Endothelial cell of umbilical vein (primary cell): Measurements from ENCODE around the gene MEGF10. TPM values are rescaled to one million over a fixed set of nuclear protein-coding genes. Genes with fewer than 3 reads are reported as not detected.
A peak's percentile ranks its signal among the peaks of the same experiment; 100 is the strongest.

Experiments
- Bru-seq: library from RNA; stranded (reverse); fragments of 400-500 nt; gene quantifications from one replicate; lab custom pipeline; 2021; lab: Mats Ljungman, UMichigan
- BruChase-seq, 2 experiments: library from RNA; stranded (reverse); fragments of 400-500 nt; gene quantifications; one replicate each; lab custom pipeline; 2021; lab: Mats Ljungman, UMichigan
- BruUV-seq: library from RNA; stranded (reverse); fragments of 400-500 nt; replicated peaks from 2 replicates; lab custom pipeline; 2021; lab: Mats Ljungman, UMichigan
- CTCF ChIA-PET: fragments of 300-600, 350-600 bp; sonication (Branson Sonifier 250); formaldehyde crosslinking; loops from one replicate; lab custom pipeline; 2021; ENCODE audit warnings: antibody characterized with exemption, inconsistent platforms; lab: Charles Lee
- POLR2A ChIA-PET: fragments of 300-600, 350-600 bp; sonication (Branson Sonifier 250); formaldehyde crosslinking; loops from one replicate; lab custom pipeline; 2021; ENCODE audit warnings: antibody characterized with exemption, inconsistent platforms; lab: Charles Lee
- DNase-seq: peaks from one replicate; pipeline ENCODE4 v3.0.0-alpha.2; 2011; ENCODE audit warnings: low read depth, low spot score
- FAIRE-seq: peaks from 2 replicates; lab custom pipeline; 2011; peaks lifted over from hg19 to GRCh38; lab: Jason Lieb, UNC
- H2AFZ ChIP-seq: 2 replicates; pipeline ENCODE4 v1.6.0; 2012; ENCODE audit warnings: low read depth, low read length, control low read depth, inconsistent platforms
- H3K27ac ChIP-seq: 2 replicates; pipeline ENCODE4 v1.5.1; 2011; ENCODE audit warnings: low read depth, mild to moderate bottlenecking, control low read depth, low read length, moderate library complexity; ENCODE audit not compliant: insufficient read depth
- H3K27me3 ChIP-seq, 2 experiments: 2 replicates each; pipeline versions ENCODE4 v1.6.0 to v1.6.1; 2011; ENCODE audit warnings: low read length in 2 of 2, mixed read lengths in 1 of 2; ENCODE audit not compliant: control insufficient read depth in 2 of 2, insufficient read depth in 2 of 2
- H3K36me3 ChIP-seq, 2 experiments: 2 replicates in 1 of 2; 3 replicates in 1 of 2; pipeline ENCODE4 v1.5.1; 2011; ENCODE audit warnings: low read length in 2 of 2, mild to moderate bottlenecking in 1 of 2, moderate library complexity in 1 of 2; ENCODE audit not compliant: control insufficient read depth in 2 of 2, insufficient read depth in 2 of 2; ENCODE audit errors: extremely low read depth in 1 of 2
- H3K4me1 ChIP-seq: 3 replicates; pipeline ENCODE4 v1.5.1; 2011; ENCODE audit warnings: mild to moderate bottlenecking, low read length; ENCODE audit not compliant: control insufficient read depth, insufficient read depth; ENCODE audit errors: extremely low read depth
- H3K4me2 ChIP-seq: 2 replicates; pipeline ENCODE4 v1.6.1; 2011; ENCODE audit warnings: low read length, control low read depth, mixed read lengths; ENCODE audit not compliant: insufficient read depth
- H3K4me3 ChIP-seq, 3 experiments: fragments of 200-600 bp in 1 of 3; sonication (generic), shearing (Covaris generic) in 1 of 3; replicated peaks in 1 of 3; 2 replicates each; pipeline ENCODE4 v1.5.1; 2011 to 2016; ENCODE audit warnings: control low read depth in 3 of 3, low read length in 3 of 3, mild to moderate bottlenecking in 2 of 3, inconsistent platforms in 1 of 3, low read depth in 1 of 3, moderate library complexity in 1 of 3; ENCODE audit not compliant: insufficient read depth in 1 of 3
- H3K79me2 ChIP-seq: 2 replicates; pipeline ENCODE4 v1.6.0; 2012; ENCODE audit warnings: low read length, inconsistent platforms; ENCODE audit not compliant: control insufficient read depth, insufficient read depth
- H3K9ac ChIP-seq: replicated peaks from 2 replicates; pipeline ENCODE3; 2011; ENCODE audit warnings: low read length, control low read depth; ENCODE audit not compliant: insufficient read depth; ENCODE audit errors: extremely low read depth
- H3K9me1 ChIP-seq: replicated peaks from 3 replicates; pipeline ENCODE4 v1.6.0; 2011; ENCODE audit warnings: mild to moderate bottlenecking, low read length; ENCODE audit not compliant: control insufficient read depth, insufficient read depth; ENCODE audit errors: extremely low read depth
- H3K9me3 ChIP-seq: replicated peaks from 2 replicates; pipeline ENCODE4 v1.5.1; 2012; ENCODE audit warnings: low read length, inconsistent platforms; ENCODE audit not compliant: control insufficient read depth, insufficient read depth
- H4K20me1 ChIP-seq: replicated peaks from 2 replicates; pipeline ENCODE3; 2011; ENCODE audit warnings: mild to moderate bottlenecking, low read length; ENCODE audit not compliant: control insufficient read depth, insufficient read depth; ENCODE audit errors: extremely low read depth
- EZH2 ChIP-seq: IDR thresholded peaks from 2 replicates; pipeline ENCODE4 v1.6.1; 2012; ENCODE audit warnings: borderline replicate concordance, low read depth, mild to moderate bottlenecking, moderate library complexity, low read length, inconsistent platforms; ENCODE audit not compliant: severe bottlenecking
- JUN ChIP-seq: IDR thresholded peaks from 2 replicates; pipeline ENCODE4 v1.6.1; 2011; ENCODE audit warnings: borderline replicate concordance, low read depth; ENCODE audit not compliant: insufficient read length, insufficient read depth
- dilution Hi-C: fragments of 300-500 bp; cut with MboI; formaldehyde crosslinking; loops from one replicate; pipeline ENCODE4 v1.15.0; 2019; ENCODE audit warnings: low sequenced_read_pairs; ENCODE audit not compliant: extremely low pct_ligation_motif_present
- intact Hi-C: fragments of 100-400 bp; cut with micrococcal nuclease; formaldehyde crosslinking; loops from one replicate; pipeline ENCODE4 v1.10.0; 2022
- long read RNA-seq: library from polyadenylated mRNA; stranded (forward); transcript quantifications from one replicate; pipeline ENCODE4 v2.0.0, GENCODE V29; 2021
- polyA minus RNA-seq, 3 experiments: library from RNA; depleted of rRNA, polyadenylated mRNA; stranded (reverse); fragments of >200 nt; gene quantifications; 1 replicate in 1 of 3; 2 replicates in 2 of 3; pipeline ENCODE4 v1.2.3, GENCODE V29; 2011
- polyA plus RNA-seq, 4 experiments: library from polyadenylated mRNA; depleted of rRNA in 3 of 4; stranded (reverse) in 3 of 4; unstranded in 1 of 4; fragments of >200 nt; gene quantifications; 2 replicates each; pipeline versions ENCODE4 v1.2.1 to v1.2.3, GENCODE V29; 2011 to 2012; ENCODE audit warnings: missing spikeins in 1 of 4
- total RNA-seq: library from RNA; stranded (reverse); gene quantifications from 2 replicates; pipeline ENCODE4 v1.2.3, GENCODE V29; 2021
- TF ChIP-seq, protein P1 (sequence below), 2 donors: IDR thresholded peaks; 1 replicate in 1 of 2; 2 replicates in 1 of 2; pipeline ENCODE4 v1.5.1; 2011; ENCODE audit warnings: low read length in 2 of 2, mild to moderate bottlenecking in 2 of 2, moderate library complexity in 2 of 2, control low read depth in 1 of 2, inconsistent platforms in 1 of 2, low read depth in 1 of 2; ENCODE audit not compliant: insufficient read depth in 1 of 2; ENCODE audit errors: extremely low read depth in 1 of 2

The MEGF10 gene
- total RNA-seq (0.21 and 1.00 TPM in 2 replicates), polyA plus RNA-seq (0.30 and 0.41 TPM in 2 replicates), polyA minus RNA-seq (0.79 and 1.8 TPM in 2 replicates), Bru-seq, nascent RNA (percentile 13 among the genes with signal in this experiment), BruChase-seq, experiment 1, labeled RNA remaining after a 6-hour chase (percentile 8 among the genes with signal in this experiment), BruChase-seq, experiment 2, labeled RNA remaining after a 2-hour chase (percentile 8 among the genes with signal in this experiment)
- polyA plus RNA-seq (2011; cell fraction: cytosol; rRNA removed), result 0.26 and 0.30 TPM in 2 replicates
- polyA plus RNA-seq (2011; cell fraction: nucleus; rRNA removed), result 1.0 and 1.5 TPM in 2 replicates
- 0.42 and 0.82 TPM in 2 replicates for polyA plus RNA-seq (2012)
- polyA minus RNA-seq (2011; cell fraction: cytosol; rRNA and poly(A)+ RNA removed), result not detected
- polyA minus RNA-seq (2011; cell fraction: nucleus; rRNA and poly(A)+ RNA removed), result 0.43 and 1.3 TPM in 2 replicates
- long read RNA-seq, result 0 reads

DNA sequence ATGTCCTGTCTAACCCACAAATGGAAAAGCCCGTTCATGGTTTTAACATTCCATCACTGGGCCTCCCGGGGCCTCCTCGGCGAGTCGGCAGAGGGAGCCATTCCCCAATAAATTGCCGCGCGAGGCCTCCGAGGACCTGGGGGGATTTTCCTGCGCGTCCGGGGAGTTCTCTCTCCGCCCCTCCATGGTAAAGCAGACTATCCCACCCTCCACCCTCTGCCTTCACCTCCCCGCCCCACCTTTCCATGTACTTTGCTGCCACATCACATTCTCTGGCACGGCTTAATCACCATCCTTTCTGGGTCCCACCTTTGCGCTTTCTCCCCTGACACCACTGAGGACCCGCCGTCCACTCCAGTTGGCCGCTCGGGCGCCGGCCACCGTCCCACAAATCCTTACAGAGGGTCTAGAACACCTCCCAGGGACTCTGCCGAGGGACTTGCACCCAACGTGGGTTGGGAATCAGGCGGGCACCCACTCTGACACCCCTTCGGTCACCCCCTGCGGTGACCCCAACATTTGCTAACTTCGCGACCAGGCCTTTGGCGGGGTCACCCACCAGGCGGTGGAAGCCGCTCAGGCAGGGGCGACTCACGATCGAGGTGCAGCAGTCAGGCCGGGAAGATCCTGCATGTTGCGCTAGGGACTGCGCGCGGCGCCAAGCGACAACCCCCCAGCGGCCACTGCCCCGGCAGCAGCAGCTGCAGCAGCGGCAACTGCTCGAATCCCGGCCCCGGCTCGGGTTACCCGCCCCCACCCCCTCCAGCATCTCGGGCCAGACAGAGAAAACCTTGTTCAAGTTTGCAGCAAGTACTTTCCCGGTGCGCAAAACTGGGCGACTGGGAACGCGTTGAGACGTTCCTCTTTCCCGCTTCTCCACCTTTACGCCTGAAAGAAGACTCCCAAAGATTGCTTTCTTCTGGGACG is at the start of gene MEGF10:
Gene MEGF10 (plus strand): TSS at position 778 of the 927 bp plus-strand sequence. CDS start 40,513 bp downstream, outside the sequence.
- Histone ChIP-seq H3K79me2 (no peaks in the 10 kb centered on the region), H4K20me1 (no peaks in the 10 kb centered on the region), H3K9me1 (no peaks in the 10 kb centered on the region), H3K27ac (no peak within 1 kb of the TSS), H3K27me3 (peaks cover 26 to 47% of the 10 kb centered on the region in 2 experiments), H3K9ac (no peak within 1 kb of the TSS), H3K36me3 (no peaks in the 10 kb centered on the region), H3K4me3 (peak within 1 kb of the TSS; percentile 8 to 46 (median 28)), H3K4me1 (peaks cover 17% of the 10 kb centered on the region), H3K4me2 (peak within 1 kb of the TSS; percentile 87), H2AFZ (peak within 1 kb of the TSS; percentile 89), H3K9me3 (no peaks in the 10 kb centered on the region)
- BruUV-seq, result no TSS peak
- FAIRE-seq, result peak; percentile 50
- POLR2A ChIA-PET, result no interaction called here
- CTCF ChIA-PET, result interaction anchor here (1.1 to 1.7 kb wide), 4 partner anchors 22 to 202 kb away, joined by 3 to 9 read pairs (median 5); no protein-coding TSS in a partner anchor
- peak; percentile 33 for DNase-seq
- TF ChIP-seq, protein P1, sequence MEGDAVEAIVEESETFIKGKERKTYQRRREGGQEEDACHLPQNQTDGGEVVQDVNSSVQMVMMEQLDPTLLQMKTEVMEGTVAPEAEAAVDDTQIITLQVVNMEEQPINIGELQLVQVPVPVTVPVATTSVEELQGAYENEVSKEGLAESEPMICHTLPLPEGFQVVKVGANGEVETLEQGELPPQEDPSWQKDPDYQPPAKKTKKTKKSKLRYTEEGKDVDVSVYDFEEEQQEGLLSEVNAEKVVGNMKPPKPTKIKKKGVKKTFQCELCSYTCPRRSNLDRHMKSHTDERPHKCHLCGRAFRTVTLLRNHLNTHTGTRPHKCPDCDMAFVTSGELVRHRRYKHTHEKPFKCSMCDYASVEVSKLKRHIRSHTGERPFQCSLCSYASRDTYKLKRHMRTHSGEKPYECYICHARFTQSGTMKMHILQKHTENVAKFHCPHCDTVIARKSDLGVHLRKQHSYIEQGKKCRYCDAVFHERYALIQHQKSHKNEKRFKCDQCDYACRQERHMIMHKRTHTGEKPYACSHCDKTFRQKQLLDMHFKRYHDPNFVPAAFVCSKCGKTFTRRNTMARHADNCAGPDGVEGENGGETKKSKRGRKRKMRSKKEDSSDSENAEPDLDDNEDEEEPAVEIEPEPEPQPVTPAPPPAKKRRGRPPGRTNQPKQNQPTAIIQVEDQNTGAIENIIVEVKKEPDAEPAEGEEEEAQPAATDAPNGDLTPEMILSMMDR (IDR thresholded peaks at IDR 0.05; ENCODE audit: extremely low read depth in 1 of 2, insufficient read depth in 1 of 2, low read depth in 1 of 2, low read length in 2 of 2), result peak; percentile 66 to 71
- TF ChIP-seq EZH2, result peak; percentile 4
- no peak for TF ChIP-seq JUN
- intact Hi-C loops, result loop anchor here (1.0 to 2.0 kb wide), 5 partner anchors 24 to 452 kb away; partner anchors contain the start of gene MARCHF3
- dilution Hi-C loops, result no loop called here
